SU-DHL-6 (cell line): ENCODE measurements around the gene COL23A1.

Experiments used
- EZH2phosphoT487 ChIP-seq: fragments of 200-600 bp; sonication (generic), shearing (Covaris generic); conservative IDR thresholded peaks from 2 replicates; pipeline ENCODE4 v1.6.1; 2018; ENCODE audit warnings: mild to moderate bottlenecking, antibody characterized with exemption, low read length, moderate library complexity, mixed read lengths
- TF ChIP-seq, protein P1 (sequence below): fragments of 200-600 bp; sonication (generic); IDR thresholded peaks from one replicate; pipeline ENCODE4 v1.5.1; 2017; ENCODE audit warnings: antibody characterized with exemption, mild to moderate bottlenecking, low read length, moderate library complexity; ENCODE audit not compliant: insufficient read depth, poor library complexity, severe bottlenecking

DNA sequence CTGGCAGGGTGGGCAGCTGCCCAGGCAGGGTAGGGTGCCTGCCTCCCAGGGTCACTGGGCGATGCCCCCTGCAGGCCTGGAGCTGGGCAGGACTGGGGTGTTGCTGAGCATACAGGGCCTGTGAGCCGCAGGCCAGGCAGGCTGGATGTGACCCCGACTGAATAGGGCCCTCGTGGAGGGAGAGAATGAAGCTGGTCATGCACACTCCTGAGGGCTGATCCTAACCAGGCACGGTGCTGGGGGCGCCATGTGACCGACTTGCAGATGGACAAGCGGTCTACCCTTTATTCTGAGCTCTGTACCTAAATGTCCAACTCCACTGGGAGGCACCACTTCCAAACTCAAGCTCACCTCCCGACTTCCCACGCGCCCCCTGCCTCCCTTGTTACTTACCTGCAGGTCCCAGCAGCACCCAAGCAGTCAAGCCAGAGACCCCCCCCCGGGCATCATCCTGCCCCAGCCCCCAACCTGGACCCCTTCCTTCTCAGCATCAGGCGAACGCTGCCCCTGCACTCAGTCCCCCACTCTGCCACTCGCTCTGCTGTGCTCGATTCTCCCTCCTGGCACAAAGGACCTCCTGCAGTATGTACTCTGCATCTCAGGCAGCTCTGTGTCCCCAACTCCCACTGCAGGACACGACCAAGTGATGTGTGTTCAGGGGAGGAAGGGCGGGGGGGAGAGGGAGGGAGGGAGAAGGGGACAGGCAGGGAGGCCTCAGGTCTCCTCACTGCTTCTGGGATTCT, 280.8 kb downstream of the COL23A1 start:
- TF ChIP-seq, protein P1, sequence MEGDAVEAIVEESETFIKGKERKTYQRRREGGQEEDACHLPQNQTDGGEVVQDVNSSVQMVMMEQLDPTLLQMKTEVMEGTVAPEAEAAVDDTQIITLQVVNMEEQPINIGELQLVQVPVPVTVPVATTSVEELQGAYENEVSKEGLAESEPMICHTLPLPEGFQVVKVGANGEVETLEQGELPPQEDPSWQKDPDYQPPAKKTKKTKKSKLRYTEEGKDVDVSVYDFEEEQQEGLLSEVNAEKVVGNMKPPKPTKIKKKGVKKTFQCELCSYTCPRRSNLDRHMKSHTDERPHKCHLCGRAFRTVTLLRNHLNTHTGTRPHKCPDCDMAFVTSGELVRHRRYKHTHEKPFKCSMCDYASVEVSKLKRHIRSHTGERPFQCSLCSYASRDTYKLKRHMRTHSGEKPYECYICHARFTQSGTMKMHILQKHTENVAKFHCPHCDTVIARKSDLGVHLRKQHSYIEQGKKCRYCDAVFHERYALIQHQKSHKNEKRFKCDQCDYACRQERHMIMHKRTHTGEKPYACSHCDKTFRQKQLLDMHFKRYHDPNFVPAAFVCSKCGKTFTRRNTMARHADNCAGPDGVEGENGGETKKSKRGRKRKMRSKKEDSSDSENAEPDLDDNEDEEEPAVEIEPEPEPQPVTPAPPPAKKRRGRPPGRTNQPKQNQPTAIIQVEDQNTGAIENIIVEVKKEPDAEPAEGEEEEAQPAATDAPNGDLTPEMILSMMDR: no peak
- TF ChIP-seq EZH2phosphoT487: no peak
